Activated T-helper 2 cell treated with anti-CD3 and anti-CD28 coated beads, Interferon-gamma antibody, Interleukin-2, Interleukin-4, amounts not matched to agents 10 μg/mL and 5 μg/mL and 100 μg/mL, durations not matched to agents 14 hours and 24 hours and 36 hours (primary cell): ENCODE data around the gene FGD3. TPM values are rescaled to one million over a fixed set of nuclear protein-coding genes. Genes with fewer than 3 reads are reported as not detected.
"Not testable (repeated sequence)": the region's sequence is repeated elsewhere in the genome, so short reads cannot be mapped to it uniquely, and the experiment has no call there.

Source experiments
- DNase-seq: peaks from one replicate; pipeline ENCODE4 v3.0.0; 2021; ENCODE audit warnings: low spot score
- H3K27ac Mint-ChIP-seq: one replicate; pipeline ENCODE4 v1.8.0; 2021; ENCODE audit warnings: mixed read lengths
- H3K27me3 Mint-ChIP-seq: one replicate; pipeline ENCODE4 v1.8.0; 2021; ENCODE audit warnings: low read depth, mixed read lengths
- H3K36me3 Mint-ChIP-seq: one replicate; pipeline ENCODE4 v1.8.0; 2021; ENCODE audit warnings: low read depth, mixed read lengths
- H3K4me1 Mint-ChIP-seq: one replicate; pipeline ENCODE4 v1.8.0; 2021; ENCODE audit warnings: low read depth, mixed read lengths
- H3K4me3 Mint-ChIP-seq: one replicate; pipeline ENCODE4 v1.8.0; 2021; ENCODE audit warnings: low read depth, mild to moderate bottlenecking, moderate library complexity, mixed read lengths
- H3K9me3 Mint-ChIP-seq: one replicate; pipeline ENCODE4 v1.8.0; 2021; ENCODE audit warnings: mixed read lengths
- intact Hi-C: fragments of 100-400 bp; cut with micrococcal nuclease; formaldehyde crosslinking; loops from one replicate; pipeline ENCODE4 v1.15.1; 2023
- total RNA-seq: library from RNA; stranded (reverse); gene quantifications from 2 replicates; pipeline ENCODE4 v1.2.3, GENCODE V29; 2022

Gene FGD3
- total RNA-seq, 1 donor from 2014 or later = 42.9 TPM

DNA sequence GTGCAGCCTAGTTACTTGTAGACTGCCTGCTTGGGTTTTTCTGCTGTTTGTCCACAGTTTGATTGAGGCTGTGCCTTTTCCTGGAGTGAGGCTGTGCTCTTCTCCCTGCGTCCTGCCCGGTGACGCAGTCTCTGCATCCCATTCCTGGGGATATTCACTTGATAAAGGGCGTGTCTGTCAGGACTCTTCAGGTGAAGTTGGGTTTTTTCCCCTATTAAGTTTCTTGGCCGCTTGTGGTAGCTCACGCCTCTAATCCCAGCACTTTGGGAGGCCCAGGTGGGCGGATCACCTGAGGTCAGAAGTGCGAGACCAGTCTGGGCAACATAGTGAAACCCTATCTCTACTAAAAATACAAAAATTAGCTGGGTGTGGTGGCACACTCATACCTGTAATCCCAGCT lies 61.1 kb downstream of the FGD3 start:
- DNase-seq = no peak
- H3K4me1 Mint-ChIP-seq = peaks cover 6% of the 10 kb centered on the region
- H3K9me3 Mint-ChIP-seq = no peaks in the 10 kb centered on the region
- no peak overlapping the region for H3K27ac Mint-ChIP-seq
- intact Hi-C loops = no loop called here
- H3K36me3 Mint-ChIP-seq = peaks cover 68% of the 10 kb centered on the region
- no peaks in the 10 kb centered on the region for H3K27me3 Mint-ChIP-seq
- no peak overlapping the region for H3K4me3 Mint-ChIP-seq

DNA sequence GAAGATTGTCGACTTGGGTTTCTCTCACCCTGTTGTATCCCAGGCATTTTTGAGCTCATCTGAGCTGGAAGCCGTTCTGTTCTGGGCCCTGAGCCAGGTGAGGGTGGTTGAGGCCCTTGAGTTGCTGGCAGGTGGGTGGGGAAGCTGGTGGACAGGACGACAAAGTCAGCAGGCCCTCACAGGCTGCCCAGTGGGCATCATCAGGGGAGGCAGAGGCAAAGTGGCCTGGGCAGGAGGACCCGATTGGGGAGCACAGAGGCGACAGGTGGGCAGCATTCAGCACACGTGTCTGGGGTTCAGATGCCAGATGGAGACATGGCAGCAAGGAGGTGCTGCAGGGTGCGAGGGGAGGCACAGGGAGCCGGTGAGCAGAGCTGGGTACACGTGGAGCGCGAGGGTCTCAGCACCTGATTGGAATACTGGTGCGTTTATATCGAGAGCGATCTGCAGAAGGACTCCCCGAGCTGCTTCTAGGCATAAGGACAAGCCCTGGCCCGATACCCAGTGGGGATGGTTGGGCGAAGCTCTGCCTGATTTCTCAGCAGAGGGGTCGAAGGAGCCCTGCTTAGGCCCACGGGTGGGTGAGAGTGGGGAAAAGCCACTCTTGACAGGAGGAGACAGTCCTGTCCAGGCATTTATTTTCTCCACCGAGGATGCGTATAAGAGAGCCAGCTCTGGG lies 62.2 kb downstream of the FGD3 start:
- Mint-ChIP-seq H3K27ac (no peak overlapping the region), H3K9me3 (no peaks in the 10 kb centered on the region), H3K27me3 (no peaks in the 10 kb centered on the region), H3K36me3 (peaks cover 68% of the 10 kb centered on the region), H3K4me3 (no peak overlapping the region), H3K4me1 (no peaks in the 10 kb centered on the region)
- intact Hi-C loops = no loop called here
- no peak for DNase-seq

DNA sequence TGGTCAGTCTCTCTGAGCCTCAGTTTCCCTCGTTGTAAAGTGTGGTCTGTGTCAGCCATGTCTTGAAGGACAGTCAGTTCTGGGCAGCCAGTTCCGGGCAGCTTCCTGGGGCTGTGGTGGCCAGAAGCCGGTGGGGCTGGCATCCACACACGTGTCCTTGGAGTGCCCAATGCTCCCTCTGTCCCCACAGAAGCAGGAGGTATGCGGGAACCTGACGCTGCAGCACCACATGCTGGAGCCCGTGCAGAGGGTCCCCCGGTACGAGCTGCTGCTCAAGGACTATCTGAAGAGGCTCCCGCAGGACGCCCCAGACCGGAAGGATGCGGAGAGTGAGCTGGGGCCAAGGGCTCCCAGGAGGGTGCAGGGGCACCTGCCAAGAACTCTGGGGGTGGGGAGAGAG lies 62.7 kb downstream of the FGD3 start:
- Mint-ChIP-seq H3K27me3 (no peaks in the 10 kb centered on the region), H3K4me3 (no peak overlapping the region), H3K4me1 (no peaks in the 10 kb centered on the region), H3K36me3 (peaks cover 70% of the 10 kb centered on the region), H3K27ac (no peak overlapping the region), H3K9me3 (no peaks in the 10 kb centered on the region)
- intact Hi-C loops = no loop called here
- DNase-seq = no peak

DNA sequence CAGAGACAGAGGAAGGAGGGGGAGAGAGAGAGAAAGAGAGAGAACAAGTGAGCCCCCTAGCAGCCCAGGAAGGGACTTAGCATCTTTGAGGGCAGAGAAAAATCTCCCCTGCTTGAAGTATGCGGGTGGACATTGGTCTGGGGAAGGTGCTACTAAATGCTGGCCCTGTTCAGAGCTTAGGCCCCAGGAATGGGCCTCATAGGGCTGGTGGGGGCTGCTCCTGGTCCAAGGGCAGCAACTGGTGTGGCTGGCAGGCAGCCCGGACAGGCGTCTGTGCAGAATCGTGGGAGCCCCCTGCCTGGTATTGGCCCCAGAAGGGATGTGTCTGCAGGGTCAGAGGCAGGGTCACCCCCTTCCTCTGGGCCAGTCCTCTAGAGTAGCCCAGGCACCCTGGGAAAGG lies 63.4 kb downstream of the FGD3 start:
- Mint-ChIP-seq H3K27me3 (no peaks in the 10 kb centered on the region), H3K4me1 (no peaks in the 10 kb centered on the region), H3K4me3 (no peak overlapping the region), H3K9me3 (no peaks in the 10 kb centered on the region), H3K27ac (no peak overlapping the region), H3K36me3 (peaks cover 68% of the 10 kb centered on the region)
- intact Hi-C loops = no loop called here
- DNase-seq = no peak

DNA sequence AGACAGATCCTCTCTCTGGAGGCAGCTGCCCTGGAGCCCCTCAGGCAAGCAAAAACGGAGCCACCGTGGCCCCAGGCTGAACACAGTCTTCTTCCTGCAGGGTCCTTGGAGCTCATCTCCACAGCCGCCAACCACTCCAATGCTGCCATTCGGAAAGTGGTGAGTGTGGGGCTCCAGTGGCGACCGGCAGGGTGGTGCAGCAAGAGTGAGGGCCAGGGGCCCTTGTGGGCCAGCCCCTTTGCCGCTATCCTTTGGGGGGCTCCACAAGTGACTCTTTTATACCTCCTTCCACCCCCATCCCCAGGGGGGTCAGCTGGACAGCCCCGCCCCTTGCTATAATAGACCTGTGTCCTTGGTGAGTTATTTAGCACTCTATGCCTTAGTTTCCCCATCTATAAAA lies 63.8 kb downstream of the FGD3 start:
- DNase-seq = no peak
- intact Hi-C loops = no loop called here
- no peak overlapping the region for H3K27ac Mint-ChIP-seq

DNA sequence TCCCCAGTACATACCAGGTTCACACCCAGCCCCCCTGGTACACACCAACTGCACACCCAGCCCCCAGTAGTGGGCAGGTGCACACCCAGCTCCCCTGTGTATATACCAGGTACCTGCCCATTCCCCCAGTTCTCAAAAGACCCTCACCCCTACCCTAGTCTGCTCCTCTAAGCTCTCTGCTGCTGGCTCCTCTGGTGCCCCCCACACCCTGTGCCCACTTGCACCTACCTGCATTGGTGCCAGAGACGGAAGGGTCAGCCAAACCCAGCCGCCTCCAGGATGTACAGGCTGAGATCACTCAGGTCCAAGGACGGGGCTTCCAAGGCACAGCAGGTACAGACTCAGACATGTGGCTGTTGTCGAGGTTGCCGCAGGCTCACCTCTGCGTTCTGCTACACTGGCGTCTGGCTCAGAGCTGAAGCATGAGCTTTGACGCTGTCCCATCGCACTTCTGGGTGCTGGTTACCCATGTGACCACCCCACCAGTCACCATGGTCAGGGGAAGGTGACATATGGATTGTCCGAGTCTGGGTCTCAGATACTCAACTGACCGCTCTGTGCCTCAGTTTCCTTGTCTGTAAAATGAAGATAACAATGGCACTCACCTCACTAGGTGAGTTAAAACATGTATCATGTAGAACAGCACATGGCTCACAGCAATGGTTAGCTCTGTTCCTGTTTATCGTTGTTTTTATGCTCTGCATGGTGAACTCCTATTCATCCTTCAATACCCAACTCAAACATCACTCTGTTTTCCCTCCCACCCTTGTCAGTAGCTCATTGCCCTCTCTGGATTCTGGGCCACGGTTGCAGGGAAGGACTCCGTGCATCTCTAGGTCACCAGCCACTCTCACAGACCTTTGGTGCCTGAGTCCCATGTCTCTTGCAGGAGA lies 65.9 kb downstream of the FGD3 start:
- no peak overlapping the region for H3K4me3 Mint-ChIP-seq
- no peaks in the 10 kb centered on the region for H3K9me3 Mint-ChIP-seq
- DNase-seq = peak; percentile 5
- intact Hi-C loops = no loop called here
- peaks cover 69% of the 10 kb centered on the region for H3K36me3 Mint-ChIP-seq
- no peak overlapping the region for H3K27ac Mint-ChIP-seq
- no peaks in the 10 kb centered on the region for H3K27me3 Mint-ChIP-seq
- H3K4me1 Mint-ChIP-seq = no peaks in the 10 kb centered on the region

More for the DNA sequence above, 63.8 kb downstream of the FGD3 start:
- Mint-ChIP-seq H3K27me3 (no peaks in the 10 kb centered on the region), H3K9me3 (no peaks in the 10 kb centered on the region), H3K4me3 (no peak overlapping the region), H3K4me1 (no peaks in the 10 kb centered on the region), H3K36me3 (peaks cover 69% of the 10 kb centered on the region)

DNA sequence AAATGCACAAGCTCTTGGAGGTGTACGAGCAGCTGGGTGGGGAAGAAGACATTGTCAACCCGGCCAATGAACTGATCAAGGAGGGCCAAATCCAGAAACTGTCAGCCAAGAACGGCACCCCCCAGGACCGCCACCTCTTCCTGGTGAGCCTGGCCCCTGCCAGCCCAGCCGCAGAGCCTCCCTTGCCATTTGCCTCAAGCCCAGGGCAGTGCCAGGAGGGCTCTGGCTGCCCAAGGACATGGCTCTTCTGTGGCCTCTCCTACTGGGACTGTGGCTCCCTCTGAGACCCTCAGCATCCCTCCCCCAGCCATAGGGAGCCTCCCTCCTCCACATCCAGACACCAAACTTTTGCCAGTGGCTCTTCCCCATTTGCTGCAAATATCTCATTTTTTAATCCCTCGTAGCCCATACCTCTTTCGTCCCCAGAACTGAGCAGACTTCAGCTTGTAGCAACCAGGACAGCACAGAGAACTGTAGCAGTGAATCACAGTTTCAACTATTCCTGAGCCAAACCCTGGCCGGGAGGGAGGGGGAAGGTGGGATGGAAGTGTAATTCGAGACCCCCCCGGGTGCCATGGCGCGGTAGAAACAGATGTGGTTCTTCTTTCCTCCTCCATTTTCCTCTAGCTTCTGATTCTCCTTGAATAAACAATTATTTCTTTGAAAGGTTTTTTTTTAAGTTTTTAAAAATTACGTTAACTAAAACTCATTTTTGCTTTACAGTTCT lies 66.7 kb downstream of the FGD3 start:
- no peaks in the 10 kb centered on the region for H3K27me3 Mint-ChIP-seq
- H3K27ac Mint-ChIP-seq = no peak overlapping the region
- no peak overlapping the region for H3K4me3 Mint-ChIP-seq
- no peaks in the 10 kb centered on the region for H3K4me1 Mint-ChIP-seq
- DNase-seq = peak; percentile 6
- no peaks in the 10 kb centered on the region for H3K9me3 Mint-ChIP-seq
- intact Hi-C loops = no loop called here
- H3K36me3 Mint-ChIP-seq = peaks cover 70% of the 10 kb centered on the region

DNA sequence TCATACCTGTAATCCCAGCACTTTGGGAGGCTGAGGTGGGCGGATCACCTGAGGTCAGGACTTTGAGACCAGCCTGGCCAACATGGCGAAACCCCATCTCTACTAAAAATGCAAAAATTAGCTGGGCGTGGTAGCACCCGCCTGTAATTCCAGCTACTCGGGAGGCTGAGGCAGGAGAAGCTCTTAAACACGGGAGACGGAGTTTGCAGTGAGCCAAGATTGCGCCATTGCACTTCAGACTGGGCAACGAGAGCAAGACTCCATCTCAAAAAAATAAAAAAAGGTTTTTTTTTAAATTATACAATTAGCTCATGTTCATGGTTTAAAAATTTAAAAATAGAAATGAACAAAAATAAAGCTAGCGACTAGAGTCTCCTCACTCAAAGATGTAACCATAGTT lies 67.9 kb downstream of the FGD3 start:
- H3K27ac Mint-ChIP-seq, H3K27me3 Mint-ChIP-seq, intact Hi-C loops, H3K4me1 Mint-ChIP-seq, DNase-seq, H3K4me3 Mint-ChIP-seq, H3K9me3 Mint-ChIP-seq: not testable (repeated sequence)
- H3K36me3 Mint-ChIP-seq = peaks cover 70% of the 10 kb centered on the region

DNA sequence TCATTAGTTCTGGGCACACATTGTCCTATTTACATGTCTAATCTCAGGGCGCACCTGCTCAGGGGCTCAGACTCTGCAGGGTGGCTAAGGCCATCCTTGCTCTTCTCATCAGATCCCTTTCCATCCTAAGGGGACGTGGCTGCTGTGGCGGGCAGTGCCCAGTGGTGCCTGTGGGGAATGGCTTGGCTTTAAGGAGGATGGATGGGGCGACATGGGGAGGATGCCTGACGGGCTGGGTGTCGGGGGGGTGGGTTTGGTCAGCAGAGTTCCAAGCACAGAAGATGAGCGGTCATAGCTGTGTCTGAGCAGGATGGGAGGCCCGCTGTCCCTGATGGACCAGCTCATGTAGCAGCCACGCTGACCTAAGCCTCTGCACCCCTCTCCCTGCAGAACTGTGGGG lies 70.3 kb downstream of the FGD3 start:
- no peak for DNase-seq
- H3K4me3 Mint-ChIP-seq = no peak overlapping the region
- peaks cover 4% of the 10 kb centered on the region for H3K4me1 Mint-ChIP-seq
- no peaks in the 10 kb centered on the region for H3K9me3 Mint-ChIP-seq
- peaks cover 78% of the 10 kb centered on the region for H3K36me3 Mint-ChIP-seq
- no peaks in the 10 kb centered on the region for H3K27me3 Mint-ChIP-seq
- intact Hi-C loops = no loop called here
- H3K27ac Mint-ChIP-seq = no peak overlapping the region

DNA sequence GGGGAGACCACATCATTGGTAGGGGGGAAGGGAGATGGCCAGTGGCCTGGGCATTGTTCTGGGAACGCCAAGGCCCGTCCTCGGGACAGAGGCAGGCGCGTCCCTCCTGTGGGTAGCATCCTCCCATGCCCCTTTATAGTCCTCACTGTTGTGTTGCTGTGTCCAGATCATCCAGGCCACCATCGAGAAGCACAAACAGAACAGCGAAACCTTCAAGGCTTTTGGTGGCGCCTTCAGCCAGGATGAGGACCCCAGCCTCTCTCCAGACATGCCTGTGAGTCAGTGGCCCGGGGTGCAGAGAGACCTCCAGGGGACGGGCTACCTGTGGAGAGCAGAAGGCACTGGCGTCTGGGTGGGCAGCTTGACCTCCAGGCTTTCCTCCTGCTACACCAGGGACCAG lies 72.8 kb downstream of the FGD3 start:
- no peak overlapping the region for H3K27ac Mint-ChIP-seq

DNA sequence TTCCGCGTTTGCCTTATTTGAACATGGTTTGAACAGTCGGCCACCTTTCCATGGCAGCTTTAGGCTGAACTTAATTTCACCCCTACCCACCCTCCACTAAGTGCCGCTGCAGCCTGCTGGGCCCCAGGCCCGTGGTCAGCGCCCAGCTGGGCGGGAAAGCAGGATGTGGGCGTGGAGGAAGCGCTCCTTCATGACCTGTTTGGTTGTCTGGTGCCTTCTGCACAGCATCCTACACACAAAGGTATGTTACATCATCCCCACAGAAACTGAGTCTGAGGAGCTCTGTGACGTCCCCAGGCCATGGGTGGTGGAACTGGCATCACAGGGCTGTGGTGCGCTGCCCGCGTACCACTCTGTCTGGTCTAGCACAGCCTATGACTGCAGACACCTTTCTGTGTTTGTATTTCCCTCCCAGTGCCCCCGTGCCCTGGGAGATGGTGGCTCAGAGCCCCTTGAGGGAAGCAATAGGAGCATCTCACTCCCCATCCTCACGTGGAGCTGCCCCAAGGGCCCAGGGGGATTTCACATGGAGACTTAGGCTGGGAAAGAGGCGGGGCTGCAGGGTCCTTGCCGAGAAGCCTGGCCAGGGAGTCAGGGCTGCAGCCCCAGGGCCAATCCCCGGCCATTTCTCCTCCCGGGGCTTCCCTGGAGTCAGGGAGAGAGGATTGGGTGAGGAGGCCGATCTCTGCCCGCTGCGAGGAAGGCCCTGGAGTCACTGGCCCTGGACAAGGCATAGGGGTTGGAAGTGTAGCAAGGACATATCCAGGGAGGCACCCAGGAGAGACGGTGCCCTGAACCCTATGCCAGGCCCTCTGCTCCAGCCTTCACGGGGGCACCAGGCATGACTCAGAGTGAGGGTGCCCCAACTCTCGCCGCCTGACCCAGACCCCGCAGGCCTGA lies 73.7 kb downstream of the FGD3 start:
- no peak for DNase-seq
- Mint-ChIP-seq H3K27ac (no peak overlapping the region), H3K36me3 (peaks cover 71% of the 10 kb centered on the region), H3K4me1 (peaks cover 14% of the 10 kb centered on the region), H3K4me3 (no peak overlapping the region), H3K27me3 (no peaks in the 10 kb centered on the region), H3K9me3 (no peaks in the 10 kb centered on the region)
- intact Hi-C loops = no loop called here

More for the DNA sequence above, 72.8 kb downstream of the FGD3 start:
- Mint-ChIP-seq H3K4me1 (peaks cover 10% of the 10 kb centered on the region), H3K36me3 (peaks cover 72% of the 10 kb centered on the region), H3K27me3 (no peaks in the 10 kb centered on the region), H3K9me3 (no peaks in the 10 kb centered on the region), H3K4me3 (no peak overlapping the region)
- intact Hi-C loops = no loop called here
- no peak for DNase-seq

DNA sequence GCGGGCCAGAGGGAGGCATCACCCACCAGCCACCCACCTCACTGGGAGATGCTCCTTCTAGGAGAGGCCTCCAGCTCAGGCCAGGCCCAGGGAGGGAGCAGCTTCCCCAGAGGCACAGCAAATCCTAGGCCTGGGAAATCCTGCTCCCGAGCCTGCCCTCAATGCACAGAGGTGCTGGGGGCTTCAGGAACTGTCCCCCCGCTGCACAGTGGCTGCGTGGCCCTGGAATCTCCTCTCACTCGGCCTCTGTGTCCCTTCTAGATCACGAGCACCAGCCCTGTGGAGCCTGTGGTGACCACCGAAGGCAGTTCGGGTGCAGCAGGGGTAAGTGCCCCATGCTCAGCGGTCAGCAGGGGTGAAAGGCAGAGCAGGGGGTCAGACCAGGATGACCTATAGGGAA lies 74.7 kb downstream of the FGD3 start:
- H3K36me3 Mint-ChIP-seq = peaks cover 64% of the 10 kb centered on the region
- no peak overlapping the region for H3K27ac Mint-ChIP-seq
- H3K4me1 Mint-ChIP-seq = peaks cover 14% of the 10 kb centered on the region
- DNase-seq = no peak
- H3K27me3 Mint-ChIP-seq = no peaks in the 10 kb centered on the region
- no peak overlapping the region for H3K4me3 Mint-ChIP-seq
- intact Hi-C loops = no loop called here
- H3K9me3 Mint-ChIP-seq = no peaks in the 10 kb centered on the region
